PC-9 (cell line): ENCODE data around the gene ADAMTS3.

ENCODE experiments used
- EZH2 ChIP-seq: fragments of 200-600 bp; sonication (generic); IDR thresholded peaks from 2 replicates; pipeline ENCODE4 v1.8.0; 2017; ENCODE audit warnings: antibody characterized with exemption, low read depth
- TF ChIP-seq, protein P1 (sequence below): fragments of 200-600 bp; sonication (generic); conservative IDR thresholded peaks from 2 replicates; pipeline ENCODE4 v1.6.1; 2017; ENCODE audit warnings: mixed run types, antibody characterized with exemption, mild to moderate bottlenecking, moderate library complexity

GRCh38 chr4:72348701-72349100, 220.3 kb downstream of the ADAMTS3 start:
- TF ChIP-seq, protein P1, sequence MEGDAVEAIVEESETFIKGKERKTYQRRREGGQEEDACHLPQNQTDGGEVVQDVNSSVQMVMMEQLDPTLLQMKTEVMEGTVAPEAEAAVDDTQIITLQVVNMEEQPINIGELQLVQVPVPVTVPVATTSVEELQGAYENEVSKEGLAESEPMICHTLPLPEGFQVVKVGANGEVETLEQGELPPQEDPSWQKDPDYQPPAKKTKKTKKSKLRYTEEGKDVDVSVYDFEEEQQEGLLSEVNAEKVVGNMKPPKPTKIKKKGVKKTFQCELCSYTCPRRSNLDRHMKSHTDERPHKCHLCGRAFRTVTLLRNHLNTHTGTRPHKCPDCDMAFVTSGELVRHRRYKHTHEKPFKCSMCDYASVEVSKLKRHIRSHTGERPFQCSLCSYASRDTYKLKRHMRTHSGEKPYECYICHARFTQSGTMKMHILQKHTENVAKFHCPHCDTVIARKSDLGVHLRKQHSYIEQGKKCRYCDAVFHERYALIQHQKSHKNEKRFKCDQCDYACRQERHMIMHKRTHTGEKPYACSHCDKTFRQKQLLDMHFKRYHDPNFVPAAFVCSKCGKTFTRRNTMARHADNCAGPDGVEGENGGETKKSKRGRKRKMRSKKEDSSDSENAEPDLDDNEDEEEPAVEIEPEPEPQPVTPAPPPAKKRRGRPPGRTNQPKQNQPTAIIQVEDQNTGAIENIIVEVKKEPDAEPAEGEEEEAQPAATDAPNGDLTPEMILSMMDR: no peak
- TF ChIP-seq EZH2: no peak
